Measurements from ENCODE around the gene TLE4. TPM values are rescaled to one million over a fixed set of nuclear protein-coding genes. Genes with fewer than 3 reads are reported as not detected.
"Not testable (repeated sequence)": the region's sequence is repeated elsewhere in the genome, so short reads cannot be mapped to it uniquely, and the experiment has no call there.

Gene TLE4
- polyA plus RNA-seq, 4 donors: 69.3 to 90.7 (median 73.8) TPM

DNA sequence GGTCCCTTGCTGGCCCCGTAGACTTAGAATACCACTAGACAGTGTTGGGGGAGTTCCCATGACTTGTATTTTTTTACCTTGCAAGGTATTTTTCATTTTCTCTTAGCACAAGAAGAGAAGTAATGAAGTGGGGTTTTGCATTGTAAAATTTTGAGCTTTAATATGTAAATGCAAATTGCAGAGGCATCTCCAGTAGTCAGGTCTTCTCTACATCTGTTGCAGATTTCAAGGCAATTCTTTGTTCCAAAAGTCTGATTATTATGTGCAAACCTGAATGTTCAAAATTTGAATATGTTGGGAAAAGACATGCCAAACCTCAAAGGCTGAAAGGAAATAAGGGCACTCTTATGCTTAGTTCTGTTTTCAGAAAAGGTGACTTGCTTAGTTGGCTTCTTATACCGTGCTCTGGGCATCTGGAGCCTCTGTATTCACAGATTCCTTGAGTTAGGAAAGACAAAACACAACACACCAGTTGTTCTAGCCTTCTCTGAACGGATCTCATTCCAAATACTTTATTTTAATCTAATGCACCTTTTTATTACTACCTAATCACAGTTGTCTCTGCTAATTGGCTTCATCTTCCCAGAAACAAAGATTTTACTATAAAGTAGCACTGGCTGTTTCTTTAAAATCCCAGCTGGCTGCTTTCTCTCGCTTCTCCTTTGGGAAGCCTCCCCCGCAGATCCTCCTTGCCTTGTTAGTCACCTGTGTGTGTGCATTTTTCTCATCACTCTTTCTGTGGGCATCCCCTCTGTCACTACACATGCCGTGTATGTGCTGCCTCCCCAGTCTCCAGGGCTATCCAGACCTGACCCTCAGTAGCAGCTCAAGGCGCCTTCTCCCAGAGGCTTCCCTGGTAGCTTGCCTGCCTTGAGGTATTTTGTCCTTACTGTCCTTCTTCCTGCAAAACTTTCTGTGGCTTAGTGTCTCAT is 138.2 kb downstream of the TLE4 start:
- no peak for DNase-seq (ENCODE audit: low read depth in 4 of 4, low spot score in 3 of 4)

DNA sequence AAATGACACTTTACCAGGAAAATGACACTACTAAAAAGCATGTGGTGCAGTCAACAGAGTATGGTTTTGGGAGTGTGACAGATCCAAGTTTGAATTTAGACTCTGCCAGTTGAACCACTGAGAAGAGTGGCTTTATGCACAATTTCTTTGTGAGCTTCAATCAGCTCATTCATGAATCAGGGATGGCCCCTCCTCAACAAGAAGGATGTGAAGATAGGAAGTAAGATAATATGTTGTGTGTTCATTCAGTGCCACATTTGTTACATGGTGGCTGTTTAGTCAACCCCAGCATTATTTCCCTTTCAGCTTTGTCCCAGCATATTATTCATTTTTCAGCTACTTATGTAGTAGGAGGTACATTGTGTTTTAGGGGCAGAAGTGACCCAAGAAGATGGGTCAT is 140.1 kb downstream of the TLE4 start:
- no peak for DNase-seq (ENCODE audit: low read depth in 4 of 4, low spot score in 3 of 4)

DNA sequence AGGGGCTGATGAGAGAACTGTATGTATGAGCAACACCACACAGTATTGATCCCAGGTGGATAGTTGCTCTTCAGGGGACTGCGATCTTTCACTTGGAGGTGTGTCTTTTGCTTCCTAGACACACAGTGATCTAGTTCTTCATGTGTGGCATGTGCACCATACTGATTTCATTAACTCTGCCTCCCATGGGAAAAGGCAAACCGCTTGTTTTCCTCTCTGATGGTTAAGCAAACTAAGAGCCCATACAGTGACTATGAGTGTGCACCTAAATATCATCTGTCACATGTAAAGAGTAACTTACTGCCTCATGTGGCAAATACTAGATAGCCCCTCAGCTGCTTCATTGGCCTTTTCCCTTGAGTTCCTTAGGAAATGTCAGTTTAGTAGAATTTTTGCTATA is 147.3 kb downstream of the TLE4 start:
- DNase-seq (ENCODE audit: low read depth in 4 of 4, low spot score in 3 of 4): no peak

DNA sequence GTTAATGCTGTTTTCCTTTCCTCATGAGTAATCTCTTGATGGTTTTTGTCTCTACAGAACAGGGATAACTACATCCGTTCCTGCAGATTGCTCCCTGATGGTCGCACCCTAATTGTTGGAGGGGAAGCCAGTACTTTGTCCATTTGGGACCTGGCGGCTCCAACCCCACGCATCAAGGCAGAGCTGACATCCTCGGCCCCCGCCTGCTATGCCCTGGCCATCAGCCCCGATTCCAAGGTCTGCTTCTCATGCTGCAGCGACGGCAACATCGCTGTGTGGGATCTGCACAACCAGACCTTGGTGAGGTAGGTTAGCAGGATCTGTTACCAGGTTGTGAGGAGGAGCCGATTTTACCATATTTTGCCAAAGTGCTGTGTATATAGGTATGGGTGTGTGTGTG is 148.2 kb downstream of the TLE4 start:
- no peak for DNase-seq (ENCODE audit: low read depth in 4 of 4, low spot score in 3 of 4)

DNA sequence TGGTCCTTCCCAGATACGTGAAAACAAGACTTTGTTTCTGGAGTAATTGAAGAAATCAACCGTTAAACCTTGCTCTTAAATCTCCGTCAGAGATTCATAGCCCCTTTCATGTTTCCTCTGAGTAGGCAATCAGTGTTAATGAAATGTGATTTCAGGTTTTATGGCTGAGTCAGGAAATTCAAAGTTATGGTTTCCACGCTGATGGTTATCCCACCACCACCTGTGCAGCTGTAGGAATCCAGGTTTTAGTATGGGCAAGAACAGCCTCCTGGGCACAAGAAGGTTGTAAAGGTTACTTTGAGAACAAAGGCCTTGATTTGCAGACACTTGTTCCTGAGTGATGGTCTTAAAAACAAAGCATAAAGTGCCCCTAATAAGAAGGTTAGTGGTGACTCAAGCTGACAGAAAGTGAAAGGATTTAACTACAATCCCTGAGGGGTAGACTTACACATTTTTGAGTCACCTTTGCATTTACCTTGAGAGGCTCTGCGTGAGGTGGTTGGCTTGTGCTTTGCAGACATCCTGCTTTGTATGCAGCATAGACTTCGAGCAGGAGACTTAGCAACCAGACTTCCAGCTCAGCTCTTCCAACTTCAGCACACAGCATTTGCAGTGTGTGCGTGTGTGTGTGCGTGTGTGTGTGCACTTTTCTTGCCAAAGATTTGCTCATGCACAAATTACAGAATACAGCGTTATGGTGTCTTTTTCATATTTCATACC is 159.6 kb downstream of the TLE4 start:
- DNase-seq (ENCODE audit: low read depth in 4 of 4, low spot score in 3 of 4): no peak

DNA sequence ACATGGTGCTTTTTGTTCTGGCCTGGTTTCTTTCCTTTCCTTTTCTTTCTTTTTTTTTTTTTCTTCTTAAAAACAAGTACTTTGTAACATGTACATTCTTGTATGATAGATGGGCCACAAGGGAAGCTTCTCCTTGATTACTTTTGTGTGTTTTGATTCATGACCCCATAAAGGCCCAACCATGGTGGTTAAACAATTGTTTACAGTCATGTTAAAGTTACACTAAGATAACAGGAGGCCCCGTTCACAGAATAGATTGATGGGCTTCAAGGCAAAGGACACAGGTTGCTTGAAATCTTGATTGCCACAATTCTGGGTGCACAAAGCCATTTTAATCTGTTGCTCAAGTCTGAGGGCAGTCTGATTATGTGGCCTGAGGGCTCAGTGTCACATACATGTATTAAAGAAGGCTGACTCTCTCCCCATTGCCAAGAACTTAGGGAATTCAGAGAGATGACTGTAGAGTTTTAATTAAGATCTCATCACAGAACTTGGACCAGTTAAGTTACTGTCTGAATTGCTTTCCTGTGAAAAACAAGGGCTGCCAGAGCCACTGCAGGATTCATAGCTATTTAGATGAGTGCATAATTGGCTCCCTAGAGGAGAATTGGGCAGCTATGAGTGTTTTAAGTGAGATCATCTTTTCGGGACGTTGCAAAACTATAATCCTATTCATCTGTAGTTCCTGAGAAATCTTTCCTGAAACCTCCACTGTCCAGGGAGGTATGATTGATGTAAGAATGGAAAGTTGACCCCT is 163.4 kb downstream of the TLE4 start:
- DNase-seq (ENCODE audit: low read depth in 4 of 4, low spot score in 3 of 4): no peak

DNA sequence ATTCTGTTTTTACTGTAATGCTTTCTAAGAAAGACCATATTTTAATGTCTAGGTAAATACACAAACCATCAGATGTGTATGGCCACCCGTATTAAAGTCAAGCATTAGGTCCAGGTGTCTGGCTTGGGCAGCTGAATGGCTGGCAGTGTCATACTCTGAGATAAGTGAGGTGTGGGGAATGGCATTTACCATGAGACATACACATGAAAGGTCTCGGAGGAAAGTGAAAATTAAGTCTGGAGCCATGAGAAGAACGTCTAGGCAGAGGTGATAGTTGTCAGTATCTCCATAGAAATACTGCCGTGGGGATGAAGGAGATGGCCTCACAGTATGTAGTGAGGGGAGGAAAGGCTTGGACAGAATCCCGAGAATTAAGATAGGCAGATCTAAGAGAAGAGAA is 164.3 kb downstream of the TLE4 start:
- no peak for DNase-seq (ENCODE audit: low read depth in 4 of 4, low spot score in 3 of 4)

DNA sequence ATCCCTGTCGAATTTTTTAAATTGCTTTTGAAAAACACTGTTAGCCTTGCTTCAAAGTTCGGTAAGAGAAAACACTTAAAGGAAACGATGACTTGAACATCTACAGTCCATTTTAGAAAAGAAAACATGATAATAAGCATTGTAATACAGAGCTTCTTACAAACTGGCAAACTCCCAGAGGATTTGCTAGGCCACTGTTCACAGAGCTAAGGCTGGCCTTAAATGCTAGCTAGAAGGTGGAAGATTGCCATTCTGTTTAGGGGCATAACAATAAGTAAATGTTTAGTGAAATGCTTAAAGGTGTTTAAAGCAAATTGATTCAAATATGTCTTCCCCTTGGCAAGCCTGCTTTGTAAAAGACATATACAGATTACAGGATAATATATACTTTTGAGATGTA is 169.6 kb downstream of the TLE4 start:
- no peak for DNase-seq (ENCODE audit: low read depth in 4 of 4, low spot score in 3 of 4)

DNA sequence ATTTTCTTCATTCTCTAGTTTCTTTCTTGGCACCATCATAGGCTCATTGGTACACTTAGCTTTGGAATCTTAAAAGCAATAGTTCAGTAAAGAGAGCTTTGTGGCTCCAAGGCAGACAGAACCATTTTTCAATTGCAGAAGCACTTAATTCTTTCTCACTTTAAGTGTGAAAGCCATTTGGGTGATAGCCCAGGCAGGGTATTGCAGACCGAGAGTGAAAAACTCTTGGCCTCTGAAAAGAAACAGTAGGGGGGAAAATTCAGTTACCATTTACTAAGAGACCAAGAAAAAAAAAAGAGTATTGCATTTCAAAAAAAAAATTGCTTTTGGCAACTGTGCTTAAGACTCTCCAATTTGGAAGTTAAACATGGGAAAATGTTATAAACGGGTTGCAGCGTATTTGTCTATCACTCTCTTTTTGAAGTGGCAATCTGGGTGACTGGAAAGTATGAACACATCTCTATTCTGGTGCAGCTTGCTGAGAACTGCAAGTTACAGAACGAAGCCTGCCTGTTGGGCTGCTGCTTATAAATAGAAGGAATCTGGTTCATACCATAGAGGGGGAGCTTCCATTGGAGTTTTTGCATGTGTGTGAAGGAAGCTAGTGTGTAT is 170.5 kb downstream of the TLE4 start:
- DNase-seq (ENCODE audit: low read depth in 4 of 4, low spot score in 3 of 4): no peak

DNA sequence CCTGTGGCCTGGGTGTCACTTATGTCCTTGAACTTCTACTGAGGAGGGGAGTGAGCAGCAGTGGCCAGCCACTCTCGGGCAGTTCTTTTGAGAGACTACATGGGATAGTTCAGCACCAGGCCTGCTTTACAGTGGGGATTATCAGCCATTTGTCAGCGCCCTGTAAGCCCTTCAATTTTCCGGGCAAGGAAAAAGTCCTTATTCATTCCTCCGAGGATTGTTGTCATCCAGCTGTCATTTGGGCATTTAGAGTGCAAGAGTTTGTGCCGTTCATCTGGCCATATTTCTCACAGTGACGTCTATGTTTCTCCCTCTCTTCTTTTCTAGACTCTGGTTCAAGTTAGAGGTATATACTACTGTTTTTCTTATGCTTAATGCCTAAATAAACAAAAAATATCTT is 172.8 kb downstream of the TLE4 start:
- DNase-seq (ENCODE audit: low read depth in 4 of 4, low spot score in 3 of 4): no peak

DNA sequence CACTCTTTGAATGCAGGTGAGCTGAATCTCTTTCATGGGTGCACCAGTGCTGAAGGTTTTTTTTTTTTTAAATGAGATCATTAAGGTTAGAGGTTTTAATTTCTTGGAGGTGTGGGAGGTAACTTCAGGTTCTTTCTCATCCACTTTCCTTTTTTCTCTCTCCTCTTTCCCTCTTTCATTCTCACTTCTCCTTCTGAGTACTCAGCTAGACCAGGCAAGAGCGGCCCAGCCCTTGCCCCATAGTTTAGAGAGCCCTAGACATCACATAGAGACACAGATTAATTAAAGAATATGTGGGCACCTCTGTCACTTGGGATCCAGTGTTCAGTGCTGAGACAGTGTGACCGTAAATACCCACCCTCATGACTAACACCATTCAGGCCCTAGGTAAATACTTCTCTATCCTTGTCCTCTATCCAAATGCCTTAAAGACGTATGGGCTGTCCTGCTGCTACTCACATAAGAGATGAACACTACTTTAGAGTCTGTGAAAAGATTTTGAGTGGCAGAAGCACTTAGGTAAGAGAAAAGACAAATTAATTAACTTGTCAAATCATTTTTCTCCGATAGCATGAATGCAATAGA is 174.1 kb downstream of the TLE4 start:
- DNase-seq (ENCODE audit: low read depth in 4 of 4, low spot score in 3 of 4): no peak

DNA sequence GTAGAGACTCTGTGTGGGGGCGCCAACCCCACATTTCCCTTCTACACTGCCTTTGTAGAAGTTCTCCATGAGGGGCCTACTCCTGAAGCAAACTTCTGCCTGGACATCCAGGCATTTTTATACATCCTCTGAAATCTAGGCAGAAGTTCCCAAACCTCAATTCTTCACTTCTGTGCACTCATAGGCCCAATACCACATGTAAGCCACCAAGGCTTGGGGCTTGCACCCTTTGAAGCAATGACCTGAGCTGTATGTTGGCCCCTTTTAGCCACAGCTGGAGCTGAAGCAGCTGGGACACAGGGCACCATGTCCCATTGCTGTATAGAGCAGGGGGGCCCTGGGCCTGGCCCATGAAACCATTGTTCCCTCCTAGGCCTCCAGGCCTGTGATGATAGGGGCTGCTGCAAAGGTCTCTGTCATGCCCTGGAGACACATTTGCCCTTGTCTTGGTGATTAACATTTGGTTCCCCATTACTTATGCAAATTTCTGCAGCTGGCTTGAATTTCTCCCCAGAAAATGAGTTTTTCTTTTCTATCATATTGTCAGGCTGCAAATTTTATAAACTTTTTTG is 180.2 kb downstream of the TLE4 start:
- DNase-seq (ENCODE audit: low read depth in 4 of 4, low spot score in 3 of 4): not testable (repeated sequence)

DNA sequence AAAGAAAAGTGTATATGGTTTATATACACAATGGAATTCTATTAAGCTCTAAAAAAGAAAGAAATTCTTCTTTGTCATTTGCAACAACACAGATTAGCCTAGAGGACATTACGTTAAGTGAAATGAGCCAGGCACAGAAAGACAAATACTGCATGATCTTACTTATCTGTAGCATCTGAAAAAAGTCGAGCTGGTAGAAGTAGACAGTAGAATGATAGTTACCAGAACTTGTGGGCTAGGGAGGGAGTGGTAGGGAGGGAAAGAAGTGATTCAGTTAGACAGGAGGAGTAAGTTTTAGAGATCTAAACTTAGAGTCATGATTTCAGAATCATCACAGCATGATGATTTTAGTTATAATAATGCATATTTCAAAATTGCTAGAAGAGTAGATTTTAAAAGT is 184.6 kb downstream of the TLE4 start:
- no peak for DNase-seq (ENCODE audit: low read depth in 4 of 4, low spot score in 3 of 4)

DNA sequence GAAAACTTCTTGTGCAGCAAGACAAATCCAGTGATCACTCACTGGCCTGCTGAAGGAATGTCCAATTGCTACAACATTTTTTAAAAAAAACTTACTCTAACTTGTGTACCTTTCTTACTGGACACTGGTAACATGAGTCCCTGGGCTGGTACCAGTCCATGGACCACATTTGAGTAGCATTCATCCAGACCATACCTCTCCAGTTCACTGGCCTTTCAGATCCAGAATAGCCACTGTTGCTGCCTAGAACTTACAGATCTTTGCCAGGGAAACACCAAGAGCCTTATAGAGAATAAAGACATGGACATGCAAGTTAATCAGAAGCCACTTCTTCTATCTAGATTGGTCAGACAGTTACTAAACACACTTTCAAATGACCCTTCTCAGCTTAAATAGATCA is 185.3 kb downstream of the TLE4 start:
- no peak for DNase-seq (ENCODE audit: low read depth in 4 of 4, low spot score in 3 of 4)

DNA sequence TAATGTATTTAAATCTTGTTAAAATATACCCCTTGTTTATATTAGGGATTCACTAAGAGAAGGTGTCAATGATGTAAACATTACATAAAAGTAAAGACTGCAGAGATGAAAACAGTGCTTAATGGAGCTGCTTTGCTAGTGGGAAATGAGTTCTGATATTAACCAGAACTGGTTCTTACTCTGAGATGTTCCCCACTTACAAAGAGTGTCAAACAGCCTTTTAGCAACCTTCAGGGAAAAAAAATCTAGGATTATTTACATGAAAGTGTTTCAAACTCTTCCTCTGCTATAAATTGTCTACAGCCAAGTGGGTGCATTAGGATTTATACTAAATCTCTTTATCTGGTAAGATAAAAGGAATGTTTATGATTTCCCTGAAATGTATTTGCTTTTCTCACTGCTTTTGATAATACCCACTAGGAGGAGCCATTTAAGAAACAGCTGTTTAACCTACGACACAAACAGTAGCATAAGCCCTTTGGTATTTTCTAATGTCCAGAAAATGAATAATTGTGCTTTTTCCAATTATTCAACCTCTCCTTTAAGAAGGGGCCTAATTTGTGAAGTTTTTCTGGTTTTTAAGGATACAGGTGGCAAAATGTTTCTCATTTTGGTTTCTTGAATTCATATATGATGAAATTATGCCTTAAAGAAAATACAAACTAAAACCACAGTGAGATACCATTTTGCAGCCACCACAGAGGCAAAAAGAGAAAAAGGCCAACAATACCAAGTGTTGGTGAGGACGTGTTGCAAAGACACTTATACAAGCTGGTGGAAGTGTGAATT is 186.3 kb downstream of the TLE4 start:
- DNase-seq (ENCODE audit: low read depth in 4 of 4, low spot score in 3 of 4): no peak

DNA sequence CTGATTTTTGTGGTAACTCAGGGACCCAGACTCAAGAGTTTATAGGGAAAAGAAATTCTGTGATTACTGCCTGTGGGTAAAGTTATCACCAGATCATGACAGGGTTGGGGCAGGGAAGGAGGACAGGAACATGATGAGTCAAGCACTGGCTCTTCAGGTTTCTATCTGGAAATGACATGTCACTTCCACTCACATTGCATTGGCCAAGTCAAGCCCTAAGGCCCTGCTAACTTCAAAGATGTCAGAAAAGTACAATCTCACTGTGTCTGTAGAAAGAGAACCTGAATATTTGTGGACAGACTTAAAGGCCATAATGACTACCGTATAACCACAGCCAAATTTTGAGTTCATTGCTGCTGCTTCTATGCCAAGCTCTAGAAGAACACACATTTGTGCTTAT is 187.7 kb downstream of the TLE4 start:
- DNase-seq (ENCODE audit: low read depth in 4 of 4, low spot score in 3 of 4): no peak

DNA sequence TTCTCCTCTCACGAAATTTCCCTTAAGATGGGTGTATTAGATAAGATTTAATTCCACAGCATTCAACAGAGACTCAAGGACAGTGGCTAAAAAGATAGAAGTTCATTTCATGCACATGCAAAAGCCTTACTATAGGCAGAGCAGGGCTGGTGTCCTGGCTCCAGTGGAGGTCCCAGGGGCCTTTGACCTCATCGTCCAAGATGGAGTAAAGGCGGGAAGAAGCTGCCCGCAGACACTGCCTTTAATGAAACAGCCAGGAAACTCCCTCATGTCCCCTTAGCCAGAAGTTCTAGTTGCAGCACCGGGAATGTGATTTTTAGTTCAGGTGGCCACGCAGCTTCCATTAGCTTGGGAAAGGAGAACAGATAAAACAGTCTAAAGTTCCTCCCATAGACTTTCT is 190.3 kb downstream of the TLE4 start:
- DNase-seq (ENCODE audit: low read depth in 4 of 4, low spot score in 3 of 4): no peak

DNA sequence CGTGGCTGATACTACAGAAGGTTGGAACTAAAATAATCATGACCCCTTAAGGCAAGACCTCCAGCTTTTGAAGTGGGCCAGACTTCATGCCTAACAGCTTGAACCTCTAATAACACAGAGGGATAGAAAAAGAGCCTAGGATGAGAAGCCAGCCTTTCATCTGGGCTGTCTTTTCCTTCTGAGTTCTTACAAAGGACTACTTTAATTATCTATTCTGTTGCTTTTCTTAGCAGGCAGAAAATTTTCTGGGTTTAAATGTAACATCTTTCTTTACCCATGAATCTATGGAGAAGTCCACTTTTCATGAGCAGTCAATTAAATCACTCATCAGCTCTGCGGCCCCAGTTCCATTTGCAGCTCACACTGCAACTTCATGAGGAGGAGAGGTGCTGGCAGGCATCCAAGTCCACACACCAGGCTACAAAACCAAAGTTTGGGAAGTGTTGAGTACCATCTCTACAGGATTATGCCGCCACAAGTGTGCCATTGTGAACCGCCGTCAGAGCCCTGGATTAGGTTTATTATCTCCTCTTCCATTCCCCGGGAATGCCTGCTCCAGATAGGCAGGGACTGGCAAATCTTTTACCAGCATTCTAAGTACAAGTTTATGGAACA is 192.0 kb downstream of the TLE4 start:
- DNase-seq (ENCODE audit: low read depth in 4 of 4, low spot score in 3 of 4): no peak

DNA sequence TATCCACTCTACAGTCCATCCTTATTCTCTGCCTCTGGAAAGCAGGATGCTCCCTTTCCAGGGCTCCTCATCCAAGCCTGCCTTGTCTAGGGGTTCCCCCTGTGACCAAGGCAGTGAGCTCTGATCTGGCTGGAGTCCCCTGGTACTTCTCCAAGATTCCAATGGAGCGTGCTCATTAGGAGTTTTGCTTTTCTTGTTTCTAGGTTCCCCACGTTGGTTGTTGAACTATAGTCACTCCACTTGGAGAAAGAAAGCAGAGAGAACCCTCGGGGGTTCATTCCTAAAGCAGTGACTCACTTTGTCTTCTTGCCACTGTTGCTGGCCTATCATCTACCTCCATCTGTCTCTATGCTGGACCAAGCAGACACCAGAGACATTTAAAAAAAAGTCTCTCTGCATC is 192.6 kb downstream of the TLE4 start:
- no peak for DNase-seq (ENCODE audit: low read depth in 4 of 4, low spot score in 3 of 4)

All from left renal pelvis (tissue), 4 donors.